WI38 (cell line): Measurements from ENCODE around the gene GNAZ.

Source experiments
- H3K4me3 ChIP-seq: 2 replicates; pipeline ENCODE4 v1.5.1; 2011; ENCODE audit warnings: low read depth, mild to moderate bottlenecking, control low read depth, low read length
- TF ChIP-seq, protein P1 (sequence below): IDR thresholded peaks from 2 replicates; pipeline ENCODE4 v1.5.1; 2012; ENCODE audit warnings: low read depth, mild to moderate bottlenecking, control low read depth, low read length

Gene GNAZ

DNA sequence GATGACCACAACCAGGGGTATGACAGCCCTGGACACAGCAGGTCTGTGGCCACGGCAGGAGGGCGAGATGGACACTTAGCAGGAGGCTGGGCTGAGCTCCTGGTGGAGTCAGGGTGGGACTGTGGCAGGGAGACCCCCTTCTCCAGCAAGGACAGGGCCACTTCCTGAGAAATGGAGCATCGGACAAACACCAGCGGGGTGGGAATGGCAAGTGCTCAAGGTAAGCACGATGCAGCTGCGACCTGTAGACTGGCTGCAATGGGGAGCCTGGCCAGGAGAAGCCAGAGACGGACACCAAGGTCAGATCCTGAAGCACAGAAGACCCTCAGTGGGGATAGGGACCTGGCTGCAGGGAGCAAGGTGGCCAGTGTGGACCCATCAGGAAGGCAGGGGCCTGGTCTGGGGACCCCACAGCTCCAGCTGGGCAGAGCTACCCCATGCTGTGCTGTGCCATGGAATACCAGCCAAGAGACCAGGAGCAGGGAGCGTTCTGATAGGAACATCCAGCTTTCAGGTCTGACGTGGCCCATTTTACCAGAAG, 42.2 kb downstream of the GNAZ start:
- TF ChIP-seq, protein P1, sequence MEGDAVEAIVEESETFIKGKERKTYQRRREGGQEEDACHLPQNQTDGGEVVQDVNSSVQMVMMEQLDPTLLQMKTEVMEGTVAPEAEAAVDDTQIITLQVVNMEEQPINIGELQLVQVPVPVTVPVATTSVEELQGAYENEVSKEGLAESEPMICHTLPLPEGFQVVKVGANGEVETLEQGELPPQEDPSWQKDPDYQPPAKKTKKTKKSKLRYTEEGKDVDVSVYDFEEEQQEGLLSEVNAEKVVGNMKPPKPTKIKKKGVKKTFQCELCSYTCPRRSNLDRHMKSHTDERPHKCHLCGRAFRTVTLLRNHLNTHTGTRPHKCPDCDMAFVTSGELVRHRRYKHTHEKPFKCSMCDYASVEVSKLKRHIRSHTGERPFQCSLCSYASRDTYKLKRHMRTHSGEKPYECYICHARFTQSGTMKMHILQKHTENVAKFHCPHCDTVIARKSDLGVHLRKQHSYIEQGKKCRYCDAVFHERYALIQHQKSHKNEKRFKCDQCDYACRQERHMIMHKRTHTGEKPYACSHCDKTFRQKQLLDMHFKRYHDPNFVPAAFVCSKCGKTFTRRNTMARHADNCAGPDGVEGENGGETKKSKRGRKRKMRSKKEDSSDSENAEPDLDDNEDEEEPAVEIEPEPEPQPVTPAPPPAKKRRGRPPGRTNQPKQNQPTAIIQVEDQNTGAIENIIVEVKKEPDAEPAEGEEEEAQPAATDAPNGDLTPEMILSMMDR = no peak

DNA sequence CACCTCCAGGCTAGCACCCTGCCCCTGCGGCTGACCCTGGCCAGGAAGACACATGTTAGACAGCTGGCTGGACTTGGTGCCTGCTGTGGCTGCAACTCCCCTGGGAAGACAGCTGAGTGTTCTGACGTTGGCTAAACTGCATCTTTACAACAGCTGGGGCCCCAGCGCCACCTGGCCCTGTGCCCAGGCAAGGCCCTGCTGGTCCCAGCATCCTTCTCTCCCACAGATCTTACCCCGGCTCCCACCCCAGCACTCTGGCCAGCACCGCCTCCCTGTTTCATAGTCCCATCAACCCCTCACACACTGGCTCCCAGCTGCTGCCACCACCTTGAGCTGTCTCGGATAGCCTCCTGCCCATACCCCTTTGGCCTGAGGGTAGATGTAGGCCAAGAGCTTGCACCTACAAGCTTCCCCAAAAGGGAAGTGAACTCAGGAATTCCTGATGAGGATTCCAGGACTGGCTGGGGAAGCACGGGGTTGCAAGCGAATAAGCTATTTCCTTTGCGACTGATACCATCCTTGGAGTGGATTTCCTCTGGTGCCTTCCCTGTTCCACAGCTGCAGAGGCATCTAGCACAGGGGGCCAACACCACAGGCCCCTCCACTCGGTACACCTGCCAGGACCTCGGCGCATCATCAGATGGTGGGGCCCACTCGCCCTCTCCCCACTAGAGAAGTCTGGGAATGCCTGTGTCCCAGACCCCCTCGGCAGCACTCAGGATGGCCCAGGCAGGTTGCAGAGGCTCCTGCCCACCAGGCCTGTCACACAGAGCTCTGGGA, 42.9 kb downstream of the GNAZ start:
- TF ChIP-seq, protein P1 = no peak
- no peak overlapping the region for H3K4me3 ChIP-seq

More for the DNA sequence above, 42.2 kb downstream of the GNAZ start:
- no peak overlapping the region for H3K4me3 ChIP-seq

DNA sequence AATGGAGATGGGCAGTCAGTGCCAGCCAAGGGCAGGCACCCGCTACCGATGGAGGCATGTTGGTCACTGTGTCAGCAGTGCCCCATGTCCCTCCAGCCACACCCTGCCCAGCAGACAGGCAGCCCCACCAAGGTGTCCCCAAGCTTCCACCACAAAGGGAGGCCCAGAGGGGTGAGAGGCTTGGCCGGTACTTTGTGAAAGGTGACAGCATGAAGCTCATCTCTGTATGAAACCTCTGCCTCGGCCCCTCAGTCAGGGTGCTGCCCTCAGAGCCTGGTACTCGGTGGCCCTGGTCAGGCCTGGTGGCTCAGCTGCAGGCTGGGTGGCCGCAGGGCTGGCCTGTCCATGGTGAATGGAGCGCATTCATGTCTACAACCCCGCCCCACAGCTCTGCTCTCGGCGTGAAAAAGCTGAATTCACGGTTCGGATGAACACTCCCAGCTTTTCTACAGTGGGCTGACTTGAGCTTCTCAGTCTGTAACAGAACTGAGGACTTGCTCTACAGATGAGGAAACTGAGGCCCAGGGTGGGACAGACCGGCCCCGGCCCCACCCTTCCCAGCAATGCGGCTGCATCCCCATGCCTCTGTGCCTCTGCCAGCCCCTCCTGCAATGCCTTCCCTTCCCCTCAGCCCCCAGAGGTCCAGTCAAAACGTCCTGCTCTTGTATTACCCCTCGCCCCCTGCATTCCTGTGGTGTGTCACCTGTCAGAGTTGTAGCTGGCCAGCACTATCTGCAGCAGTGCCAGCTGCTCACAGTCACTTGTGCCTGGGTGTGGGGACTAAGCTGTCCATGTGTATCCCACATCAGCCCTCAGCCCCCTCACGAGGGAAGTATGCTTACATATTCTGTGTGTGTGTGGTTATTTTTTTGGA, 43.8 kb downstream of the GNAZ start:
- TF ChIP-seq, protein P1 = no peak
- H3K4me3 ChIP-seq = no peak overlapping the region

DNA sequence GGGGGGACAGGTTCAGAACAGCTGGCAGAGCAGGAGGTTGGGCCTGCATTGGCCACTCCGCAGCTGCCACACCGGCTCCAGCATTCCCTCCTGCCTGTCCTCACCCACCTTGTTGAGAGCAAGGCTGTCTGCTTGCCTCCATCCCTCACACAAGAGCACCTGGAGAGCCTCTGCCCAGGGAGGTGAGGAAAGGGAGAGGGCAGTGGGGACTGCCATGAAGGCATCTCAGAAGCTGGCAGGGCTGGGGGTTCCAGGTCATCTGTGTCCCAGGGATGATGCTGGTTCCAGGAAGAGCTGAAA, 44.4 kb downstream of the GNAZ start:
- H3K4me3 ChIP-seq = no peak overlapping the region
- TF ChIP-seq, protein P1 = no peak

DNA sequence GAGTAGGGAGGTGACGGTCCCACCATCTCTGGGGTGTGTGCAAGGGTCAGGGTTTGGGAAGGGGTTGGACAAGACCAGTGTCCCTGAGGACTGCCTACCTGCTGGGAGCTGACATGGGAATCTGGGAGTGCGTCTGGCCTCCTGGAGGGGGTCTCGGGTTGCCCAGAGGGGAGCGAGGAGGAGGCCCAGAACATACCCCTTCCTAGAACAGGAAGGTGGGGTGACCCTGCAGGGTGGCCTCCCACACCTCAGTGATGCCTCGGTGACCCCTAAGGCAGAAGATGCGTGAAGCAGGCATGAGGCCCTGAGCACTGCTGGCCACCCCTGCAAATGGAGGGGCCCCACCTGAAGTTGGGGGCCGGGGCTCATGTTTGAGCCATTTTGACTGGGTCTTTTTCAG, 45.0 kb downstream of the GNAZ start:
- H3K4me3 ChIP-seq = no peak overlapping the region
- TF ChIP-seq, protein P1 = no peak

DNA sequence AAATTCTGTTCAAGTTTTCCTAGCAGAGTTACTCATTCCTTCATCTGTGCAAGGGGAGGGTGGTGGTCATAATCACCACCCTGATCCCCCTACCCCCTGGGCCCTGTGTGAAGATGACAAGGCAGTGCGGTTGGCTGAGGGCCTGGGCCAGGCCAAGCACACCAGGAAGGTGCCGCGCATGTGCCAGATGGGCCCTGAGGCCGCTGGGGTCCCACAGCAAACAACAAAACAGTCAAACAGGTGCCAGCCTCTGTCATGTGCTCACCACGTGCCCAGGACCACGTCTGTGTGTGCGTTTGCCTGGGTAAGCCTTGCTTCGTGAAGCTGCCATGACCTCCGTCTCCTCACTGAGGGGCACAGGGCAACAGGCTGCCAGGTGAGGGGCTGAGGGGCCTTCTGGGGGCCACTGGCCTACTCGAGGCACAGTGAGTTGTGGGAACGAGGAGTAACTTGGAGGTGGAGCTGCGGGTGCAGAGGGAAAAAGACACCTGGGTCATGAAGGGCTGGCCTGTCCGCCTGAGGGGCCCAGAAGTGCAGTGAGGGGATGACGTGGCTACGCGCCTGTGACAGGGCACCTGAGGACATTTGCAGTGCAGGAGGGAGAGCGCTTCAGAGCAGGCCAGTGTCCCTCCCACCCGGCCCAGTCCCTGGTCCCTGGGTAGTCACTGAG, 45.6 kb downstream of the GNAZ start:
- no peak overlapping the region for H3K4me3 ChIP-seq
- TF ChIP-seq, protein P1 = no peak
